Myocyte (in vitro differentiated cells): Measurements from ENCODE around the gene SLC22A5. TPM values are rescaled to one million over a fixed set of nuclear protein-coding genes. Genes with fewer than 3 reads are reported as not detected.

Experiments
- DNase-seq: peaks from one replicate; pipeline ENCODE4 v3.0.0-alpha.2; 2012; ENCODE audit warnings: low read depth
- polyA plus RNA-seq: library from polyadenylated mRNA; unstranded; fragments of >200 nt; gene quantifications from one replicate; pipeline ENCODE4 v1.2.1, GENCODE V29; 2012; ENCODE audit warnings: missing spikeins
- total RNA-seq: library from RNA; depleted of rRNA; stranded (reverse); fragments of >200 nt; gene quantifications from 2 replicates; pipeline ENCODE4 v1.2.3, GENCODE V29; 2014

SLC22A5 gene
- total RNA-seq, result 4.8 and 13.4 TPM in 2 replicates
- 13.1 TPM for polyA plus RNA-seq

GRCh38 chr5:132369474-132370180 is at the start of gene SLC22A5:
SLC22A5 (plus strand) TSS chr5:132369710; CDS start chr5:132369973, 263 bp downstream.
- DNase-seq, result peak; percentile 69

GRCh38 chr5:132319975-132320374 is 49.5 kb upstream of the SLC22A5 start:
- DNase-seq, result no peak

- no peak for DNase-seq
Observed at GRCh38 chr5:132321109-132321721, 48.3 kb upstream of the SLC22A5 start.

- DNase-seq, result no peak
Observed at GRCh38 chr5:132322266-132322665, 47.2 kb upstream of the SLC22A5 start.

GRCh38 chr5:132323202-132323601 is 46.3 kb upstream of the SLC22A5 start:
- DNase-seq, result no peak

- no peak for DNase-seq
Observed at GRCh38 chr5:132325691-132326090, 43.8 kb upstream of the SLC22A5 start.

- no peak for DNase-seq
Observed at GRCh38 chr5:132327252-132327955, 42.1 kb upstream of the SLC22A5 start.

GRCh38 chr5:132334812-132335211 is 34.7 kb upstream of the SLC22A5 start:
- DNase-seq, result no peak

GRCh38 chr5:132335402-132335801 is 34.1 kb upstream of the SLC22A5 start:
- DNase-seq, result no peak

GRCh38 chr5:132339502-132339901 is 30.0 kb upstream of the SLC22A5 start:
- no peak for DNase-seq

GRCh38 chr5:132342291-132343180 is 27.0 kb upstream of the SLC22A5 start:
- no peak for DNase-seq

GRCh38 chr5:132344775-132345514 is 24.6 kb upstream of the SLC22A5 start:
- no peak for DNase-seq

- no peak for DNase-seq
Observed at GRCh38 chr5:132353486-132353995, 16.0 kb upstream of the SLC22A5 start.

GRCh38 chr5:132354381-132355139 is 14.9 kb upstream of the SLC22A5 start:
- no peak for DNase-seq

- peak; percentile 71 for DNase-seq
Observed at GRCh38 chr5:132355140-132355765, 14.3 kb upstream of the SLC22A5 start.

GRCh38 chr5:132358775-132359174 is 10.7 kb upstream of the SLC22A5 start:
- no peak for DNase-seq

- no peak for DNase-seq
Observed at GRCh38 chr5:132362086-132362485, 7.4 kb upstream of the SLC22A5 start.

- DNase-seq, result peak; percentile 91
Observed at GRCh38 chr5:132363431-132364112, 5.9 kb upstream of the SLC22A5 start.
